Measurements from ENCODE around the gene DPAGT1. TPM values are rescaled to one million over a fixed set of nuclear protein-coding genes. Genes with fewer than 3 reads are reported as not detected.
A peak's percentile ranks its signal among the peaks of the same experiment; 100 is the strongest.
"Not testable (repeated sequence)": the region's sequence is repeated elsewhere in the genome, so short reads cannot be mapped to it uniquely, and the experiment has no call there.

DPAGT1 gene
- total RNA-seq, 1 donor from 2014 or later, result 84.4 TPM

DNA sequence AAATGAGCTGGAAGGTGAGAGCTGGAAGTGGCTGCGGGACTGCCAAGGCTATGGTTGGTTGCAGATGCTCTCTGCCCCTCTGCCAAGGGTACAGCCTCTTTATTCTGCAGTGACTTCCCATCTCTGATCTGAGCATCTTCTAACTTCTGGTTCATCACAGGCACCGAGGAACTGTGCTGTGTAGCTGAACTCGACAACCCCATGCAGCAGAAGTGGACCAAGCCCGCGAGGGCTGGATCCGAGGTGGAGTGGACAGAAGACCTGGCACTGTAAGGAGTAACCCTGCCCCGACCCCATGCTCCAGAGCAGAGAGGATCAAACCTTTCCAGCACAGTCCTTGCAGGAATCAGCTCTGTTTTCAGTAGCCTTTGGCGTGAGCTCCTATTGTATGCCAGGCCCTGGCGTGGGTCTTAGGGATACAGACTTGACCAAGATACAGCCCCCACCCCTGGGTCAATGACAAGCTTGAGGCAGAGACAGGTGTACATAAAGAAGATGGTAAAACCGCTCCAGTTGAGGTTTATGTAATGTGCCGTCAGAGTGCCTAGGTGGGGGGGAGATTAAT is 9.8 kb upstream of the DPAGT1 start:
- DNase-seq (ENCODE audit: low spot score), result no peak
- peaks cover 52% of the 10 kb centered on the region for H3K4me1 Mint-ChIP-seq (ENCODE audit: low read depth)
- no peak overlapping the region for H3K27ac Mint-ChIP-seq
- peaks cover 39% of the 10 kb centered on the region for H3K36me3 Mint-ChIP-seq (ENCODE audit: low read depth)
- peak overlapping the region; percentile 30 for H3K4me3 Mint-ChIP-seq
- intact Hi-C loops (cut with micrococcal nuclease), result no loop called here
- H3K9me3 Mint-ChIP-seq, result no peaks in the 10 kb centered on the region
- no peaks in the 10 kb centered on the region for H3K27me3 Mint-ChIP-seq (ENCODE audit: insufficient read depth)

DNA sequence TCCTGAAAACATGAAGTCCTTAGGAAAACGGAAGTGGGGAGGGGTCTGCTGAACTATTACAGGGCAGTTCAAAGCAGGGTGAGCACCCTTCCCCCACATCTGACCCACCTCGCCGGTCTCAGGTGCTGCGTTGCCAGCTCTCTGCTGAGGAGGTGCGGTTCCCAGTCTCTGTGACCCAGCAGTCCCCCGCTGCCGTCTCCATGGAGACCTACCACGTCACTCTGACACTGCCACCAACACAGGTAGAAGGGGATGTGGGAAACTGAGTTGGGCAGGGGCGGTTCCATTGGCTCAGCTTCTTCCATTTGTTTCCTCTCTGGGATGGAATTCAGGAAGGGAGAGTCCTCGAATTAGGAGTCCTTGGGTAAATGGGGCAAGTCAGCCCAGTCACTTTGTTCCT is 8.8 kb upstream of the DPAGT1 start:
- Mint-ChIP-seq H3K9me3 (no peaks in the 10 kb centered on the region), H3K4me3 (no peak overlapping the region), H3K4me1 (ENCODE audit: low read depth) (peaks cover 51% of the 10 kb centered on the region), H3K27ac (no peak overlapping the region), H3K36me3 (ENCODE audit: low read depth) (peaks cover 32% of the 10 kb centered on the region), H3K27me3 (ENCODE audit: insufficient read depth) (no peaks in the 10 kb centered on the region)
- intact Hi-C loops (cut with micrococcal nuclease), result no loop called here
- DNase-seq (ENCODE audit: low spot score), result no peak

DNA sequence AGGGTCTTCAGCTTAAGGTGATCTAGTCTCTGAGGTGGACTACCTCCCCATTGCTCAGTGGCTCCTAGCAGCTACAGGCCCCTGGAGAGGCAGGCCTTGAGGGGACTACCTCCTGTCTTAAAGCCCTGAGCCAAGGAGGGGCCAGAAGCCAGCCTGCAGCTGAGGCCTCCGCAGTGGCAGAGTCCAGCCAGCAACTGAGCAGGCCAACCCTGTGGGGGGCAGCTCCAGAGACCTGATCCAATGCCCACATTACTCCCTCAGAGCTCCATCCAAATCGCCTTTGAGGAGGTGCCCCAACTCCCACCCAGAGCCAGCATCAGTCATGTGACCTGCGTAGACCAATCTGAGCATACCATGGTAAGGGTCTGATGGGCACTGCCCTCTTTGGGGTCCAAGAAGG is 8.2 kb upstream of the DPAGT1 start:
- no peaks in the 10 kb centered on the region for H3K27me3 Mint-ChIP-seq (ENCODE audit: insufficient read depth)
- H3K27ac Mint-ChIP-seq, result peak overlapping the region; percentile 67
- intact Hi-C loops (cut with micrococcal nuclease), result no loop called here
- no peaks in the 10 kb centered on the region for H3K9me3 Mint-ChIP-seq
- peaks cover 28% of the 10 kb centered on the region for H3K36me3 Mint-ChIP-seq (ENCODE audit: low read depth)
- peak overlapping the region; percentile 95 for H3K4me3 Mint-ChIP-seq
- DNase-seq (ENCODE audit: low spot score), result no peak
- peaks cover 46% of the 10 kb centered on the region for H3K4me1 Mint-ChIP-seq (ENCODE audit: low read depth)

DNA sequence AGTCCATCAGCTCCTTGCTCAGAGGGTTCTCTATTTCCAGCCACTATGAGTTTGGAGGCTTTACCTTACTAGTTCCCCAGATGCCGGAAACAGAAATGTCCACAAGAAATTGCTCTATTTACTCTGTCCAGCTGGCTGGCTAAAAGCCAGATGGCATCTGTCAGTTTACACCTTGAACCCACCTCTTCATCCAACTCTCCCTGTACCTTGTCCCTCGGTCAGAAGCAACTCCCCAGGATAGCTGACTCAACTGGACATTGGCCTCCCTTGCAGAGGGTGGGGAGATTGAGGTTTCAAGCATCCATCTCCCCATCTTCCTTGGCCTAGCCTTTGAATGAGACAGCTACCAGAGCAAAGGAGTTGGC is 7.2 kb upstream of the DPAGT1 start:
- peak overlapping the region; percentile 91 for H3K27ac Mint-ChIP-seq
- H3K27me3 Mint-ChIP-seq (ENCODE audit: insufficient read depth), result no peaks in the 10 kb centered on the region
- DNase-seq (ENCODE audit: low spot score), result no peak
- peaks cover 49% of the 10 kb centered on the region for H3K4me1 Mint-ChIP-seq (ENCODE audit: low read depth)
- H3K4me3 Mint-ChIP-seq, result peak overlapping the region; percentile 95
- H3K9me3 Mint-ChIP-seq, result no peaks in the 10 kb centered on the region
- H3K36me3 Mint-ChIP-seq (ENCODE audit: low read depth), result peaks cover 22% of the 10 kb centered on the region
- intact Hi-C loops (cut with micrococcal nuclease), result loop anchor here (1.0 kb wide), 1 partner anchor 42 kb away; the partner anchor contains the start of gene VPS11

DNA sequence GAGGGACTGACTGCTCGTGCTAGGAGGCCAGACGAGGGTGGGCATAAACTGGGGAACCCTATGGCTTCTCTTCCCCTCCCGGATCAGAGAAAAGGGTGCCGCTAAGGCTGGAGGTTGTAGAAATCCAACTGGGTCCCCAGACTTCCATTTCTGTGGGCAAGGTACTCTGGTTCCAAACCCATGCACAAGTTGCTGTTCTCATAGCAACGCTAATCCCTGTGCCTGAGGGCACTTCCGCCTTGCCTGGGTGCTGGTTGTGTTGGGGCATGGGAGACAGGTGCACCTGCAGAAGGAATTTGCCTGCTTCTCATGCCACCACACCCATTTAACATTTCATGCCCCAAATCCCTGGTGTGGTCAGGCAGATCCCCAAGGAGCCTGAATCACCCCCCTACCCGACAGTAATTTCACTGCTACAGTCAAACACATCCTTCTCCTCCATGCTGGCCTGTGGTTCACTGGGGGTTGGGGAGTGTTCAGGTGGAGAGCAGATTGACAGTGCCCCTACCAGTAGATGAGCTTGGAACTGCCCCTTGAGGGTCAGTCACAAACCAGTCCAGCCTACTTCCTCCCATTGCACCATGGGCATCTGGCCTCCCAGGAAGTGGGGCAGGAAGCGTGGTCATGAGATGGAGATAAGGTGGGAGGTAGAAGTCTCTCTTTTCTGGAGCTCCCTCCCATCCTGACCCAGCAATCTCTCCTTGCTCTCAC is 6.6 kb upstream of the DPAGT1 start:
- H3K4me3 Mint-ChIP-seq, result peak overlapping the region; percentile 95
- no peaks in the 10 kb centered on the region for H3K27me3 Mint-ChIP-seq (ENCODE audit: insufficient read depth)
- no peaks in the 10 kb centered on the region for H3K9me3 Mint-ChIP-seq
- H3K27ac Mint-ChIP-seq, result peak overlapping the region; percentile 91
- peaks cover 17% of the 10 kb centered on the region for H3K36me3 Mint-ChIP-seq (ENCODE audit: low read depth)
- no peak for DNase-seq (ENCODE audit: low spot score)
- H3K4me1 Mint-ChIP-seq (ENCODE audit: low read depth), result peaks cover 52% of the 10 kb centered on the region
- intact Hi-C loops (cut with micrococcal nuclease), result loop anchor here (1.0 kb wide), 1 partner anchor 41 kb away; the partner anchor contains the start of gene VPS11

DNA sequence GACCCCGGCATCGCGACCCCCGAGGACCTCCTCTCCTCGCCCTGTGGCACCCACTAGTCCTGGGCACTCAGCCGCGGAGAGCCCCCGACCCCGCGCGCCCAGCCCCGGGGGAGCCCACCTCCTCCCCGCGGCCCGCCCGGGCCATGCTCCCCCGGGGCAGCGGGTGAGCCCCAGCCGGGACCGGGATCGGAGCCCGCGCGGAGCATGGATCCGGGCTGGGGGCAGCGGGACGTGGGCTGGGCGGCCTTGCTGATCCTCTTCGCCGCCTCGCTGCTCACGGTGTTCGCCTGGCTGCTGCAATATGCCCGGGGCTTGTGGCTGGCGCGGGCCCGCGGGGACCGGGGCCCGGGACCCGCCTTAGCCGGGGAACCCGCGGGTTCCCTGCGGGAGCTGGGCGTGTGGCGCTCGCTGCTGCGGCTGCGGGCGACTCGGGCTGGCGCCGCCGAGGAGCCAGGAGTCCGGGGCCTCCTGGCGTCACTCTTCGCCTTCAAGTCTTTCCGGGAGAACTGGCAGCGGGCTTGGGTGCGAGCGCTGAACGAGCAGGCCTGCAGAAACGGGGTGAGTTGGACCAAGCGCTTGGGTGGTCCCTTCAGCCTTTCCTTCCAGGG is 6.0 kb upstream of the DPAGT1 start:
- peak overlapping the region; percentile 95 for H3K4me3 Mint-ChIP-seq
- H3K36me3 Mint-ChIP-seq (ENCODE audit: low read depth), result peaks cover 12% of the 10 kb centered on the region
- no peak for DNase-seq (ENCODE audit: low spot score)
- no peaks in the 10 kb centered on the region for H3K9me3 Mint-ChIP-seq
- peak overlapping the region; percentile 91 for H3K27ac Mint-ChIP-seq
- intact Hi-C loops (cut with micrococcal nuclease), result loop anchor here (1.0 to 2.0 kb wide), 9 partner anchors 8 to 109 kb away; partner anchors contain the start of genes CENATAC, HINFP, HYOU1 and NLRX1
- H3K27me3 Mint-ChIP-seq (ENCODE audit: insufficient read depth), result no peaks in the 10 kb centered on the region
- peaks cover 52% of the 10 kb centered on the region for H3K4me1 Mint-ChIP-seq (ENCODE audit: low read depth)

DNA sequence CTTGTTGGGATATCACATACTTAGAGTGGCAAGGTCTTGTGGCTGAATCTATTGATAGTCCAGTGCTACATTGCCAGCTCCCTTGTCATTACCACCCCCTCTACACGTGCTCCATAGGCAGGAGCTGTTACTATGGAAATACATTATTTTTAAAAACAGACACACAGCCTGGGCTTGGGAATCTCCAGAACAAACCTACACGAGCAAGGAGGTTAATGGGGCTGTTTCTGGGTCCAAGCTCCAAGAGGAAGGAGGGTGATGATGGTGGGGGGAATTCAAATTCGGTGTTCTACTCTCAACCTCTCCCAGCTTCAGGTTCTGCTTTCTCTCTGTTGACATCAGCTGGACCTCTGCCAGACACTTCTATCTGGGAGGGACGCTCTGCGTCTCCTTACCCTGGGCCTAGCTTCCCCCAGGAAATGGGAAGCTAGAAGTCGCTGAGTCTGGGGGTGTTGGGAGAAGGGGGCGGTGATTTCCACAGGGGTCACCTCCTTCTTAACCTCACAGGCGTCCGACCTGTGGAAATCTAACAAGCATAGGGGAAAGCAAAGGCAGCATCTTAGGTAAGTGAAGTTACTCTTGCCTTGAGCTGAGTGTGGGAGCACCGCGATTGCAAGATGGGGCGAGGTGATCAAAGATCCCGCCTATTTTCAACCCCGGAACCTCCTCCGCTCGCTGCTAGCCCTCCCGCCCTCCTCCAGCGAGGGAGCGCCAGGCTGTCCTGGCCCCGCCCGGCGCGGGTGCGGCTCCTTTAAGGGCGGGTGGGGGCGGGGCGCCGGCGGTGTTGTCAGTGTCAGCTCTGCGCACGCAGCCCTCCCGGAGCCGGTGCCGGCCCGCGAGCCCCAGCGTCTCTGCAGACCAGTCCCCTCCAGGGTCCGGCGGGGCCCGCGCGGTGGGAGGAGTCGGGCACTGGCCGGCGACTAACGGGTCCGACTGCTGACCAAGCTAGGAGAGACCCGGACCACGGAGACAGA is 5.2 kb upstream of the DPAGT1 start, which contains the start of gene C2CD2L:
TSS of gene C2CD2L (plus strand) at position 781 of the 974 bp plus-strand sequence. CDS start 398 bp downstream, outside the sequence.
- intact Hi-C loops (cut with micrococcal nuclease), result loop anchor here (1.0 to 2.0 kb wide), 8 partner anchors 8 to 108 kb away; partner anchors contain the start of genes CENATAC, HINFP, HYOU1 and NLRX1
- Mint-ChIP-seq H3K9me3 (no peaks in the 10 kb centered on the region), H3K27ac (peak within 1 kb of the TSS; percentile 91), H3K4me3 (peak within 1 kb of the TSS; percentile 95), H3K4me1 (ENCODE audit: low read depth) (peaks cover 57% of the 10 kb centered on the region), H3K27me3 (ENCODE audit: insufficient read depth) (no peaks in the 10 kb centered on the region), H3K36me3 (ENCODE audit: low read depth) (peaks cover 11% of the 10 kb centered on the region)
- peak; percentile 87 for DNase-seq (ENCODE audit: low spot score)

DNA sequence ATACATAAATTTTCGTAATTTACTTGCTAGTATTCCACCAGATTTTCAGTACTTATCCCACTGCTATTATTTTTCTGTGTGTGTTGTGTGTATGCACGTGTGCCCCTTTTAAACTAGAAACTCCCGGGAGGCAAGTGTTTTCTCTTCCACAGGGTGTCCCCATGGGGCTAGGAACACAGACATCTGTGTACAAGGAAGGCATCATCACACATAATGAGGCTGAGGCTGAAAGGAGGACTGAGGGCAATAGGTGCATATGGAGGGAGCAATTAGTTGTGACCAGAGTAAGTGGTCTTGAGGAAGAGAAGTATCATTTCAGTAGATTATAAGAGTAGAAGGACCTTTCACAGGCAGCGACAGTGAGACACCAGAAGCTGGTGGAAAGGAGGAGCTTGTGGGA is 2.1 kb upstream of the DPAGT1 start:
- no peaks in the 10 kb centered on the region for H3K27me3 Mint-ChIP-seq (ENCODE audit: insufficient read depth)
- peak overlapping the region; percentile 45 for H3K4me3 Mint-ChIP-seq
- intact Hi-C loops (cut with micrococcal nuclease), result loop anchor here (2.0 to 5.0 kb wide), 2 partner anchors 65 to 311 kb away; partner anchors contain the start of genes DDX6 and NLRX1
- H3K9me3 Mint-ChIP-seq, result no peaks in the 10 kb centered on the region
- H3K27ac Mint-ChIP-seq, result peak overlapping the region; percentile 29
- H3K36me3 Mint-ChIP-seq (ENCODE audit: low read depth), result peaks cover 10% of the 10 kb centered on the region
- no peak for DNase-seq (ENCODE audit: low spot score)
- peaks cover 49% of the 10 kb centered on the region for H3K4me1 Mint-ChIP-seq (ENCODE audit: low read depth)

DNA sequence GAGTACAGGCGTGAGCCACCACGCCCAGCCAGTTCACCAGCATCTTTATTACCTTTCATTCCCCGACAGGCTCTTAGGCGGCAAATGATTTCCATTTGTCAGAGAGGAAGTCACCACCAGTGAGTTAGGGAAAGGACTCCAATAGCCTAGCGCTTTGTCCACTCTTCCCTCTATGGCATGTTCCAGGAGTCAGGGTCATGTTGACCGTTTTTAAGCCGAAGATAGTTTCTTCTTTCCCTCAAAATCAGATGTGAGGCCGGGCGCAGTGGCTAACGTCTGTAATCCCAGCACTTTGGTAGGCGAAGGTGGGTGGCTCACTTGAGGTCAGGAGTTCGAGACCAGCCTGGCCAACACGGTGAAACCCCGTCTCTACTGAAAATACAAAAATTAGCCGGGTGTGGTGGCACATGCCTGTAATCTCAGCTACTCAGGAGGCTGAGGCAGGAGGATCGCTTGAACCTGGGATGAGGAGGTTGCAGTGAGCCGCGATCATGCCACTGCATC is 1.6 kb upstream of the DPAGT1 start:
- H3K27ac Mint-ChIP-seq; DNase-seq (ENCODE audit: low spot score); H3K9me3 Mint-ChIP-seq; H3K27me3 Mint-ChIP-seq (ENCODE audit: insufficient read depth): not testable (repeated sequence)
- intact Hi-C loops (cut with micrococcal nuclease), result loop anchor here (2.0 to 5.0 kb wide), 2 partner anchors 66 to 311 kb away; partner anchors contain the start of genes DDX6 and NLRX1
- peak overlapping the region; percentile 91 for H3K4me3 Mint-ChIP-seq
- H3K4me1 Mint-ChIP-seq (ENCODE audit: low read depth), result peaks cover 47% of the 10 kb centered on the region
- peaks cover 15% of the 10 kb centered on the region for H3K36me3 Mint-ChIP-seq (ENCODE audit: low read depth)

DNA sequence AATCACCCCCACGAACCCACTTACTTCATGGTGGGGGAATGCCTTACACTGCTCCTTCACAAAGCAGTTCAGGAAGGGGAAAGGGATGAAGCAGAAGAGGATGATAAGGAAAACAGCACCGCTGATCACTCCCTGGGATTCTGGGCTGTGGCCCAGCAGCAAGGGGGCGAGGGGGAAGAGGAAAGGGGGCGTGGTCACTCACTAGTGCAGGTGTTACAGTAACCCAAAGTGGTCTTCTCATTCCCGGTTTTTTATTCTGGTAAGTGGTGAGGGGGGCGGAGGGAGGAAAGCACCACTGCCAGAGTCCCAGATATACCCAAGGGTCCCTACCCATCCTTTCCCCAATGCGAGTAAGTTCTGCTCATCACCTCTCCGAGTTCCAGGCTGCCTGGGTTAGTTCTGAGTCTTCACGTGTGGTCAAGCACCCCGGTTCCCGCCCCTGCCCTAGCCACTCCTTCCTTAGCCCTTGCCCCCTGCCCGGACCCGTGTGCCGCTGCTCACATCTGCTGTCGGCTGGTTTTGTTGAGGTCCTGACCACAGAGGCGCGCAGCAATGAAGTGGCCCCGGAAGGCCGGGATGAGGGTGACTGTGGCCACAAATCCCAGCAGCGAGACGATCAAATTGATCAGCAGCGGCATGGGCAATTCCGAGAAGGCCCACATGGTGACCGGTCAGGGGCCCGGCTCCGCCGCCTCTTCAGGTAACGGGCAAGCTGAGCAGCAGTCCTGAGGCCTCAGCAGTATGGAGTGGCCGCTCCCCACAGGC is 477 bp downstream of the DPAGT1 start:
- Mint-ChIP-seq H3K27ac (peak overlapping the region; percentile 95), H3K9me3 (no peaks in the 10 kb centered on the region), H3K4me1 (ENCODE audit: low read depth) (peaks cover 41% of the 10 kb centered on the region), H3K36me3 (ENCODE audit: low read depth) (peaks cover 31% of the 10 kb centered on the region), H3K4me3 (peak overlapping the region; percentile 91), H3K27me3 (ENCODE audit: insufficient read depth) (no peaks in the 10 kb centered on the region)
- DNase-seq (ENCODE audit: low spot score), result no peak
- intact Hi-C loops (cut with micrococcal nuclease), result loop anchor here (1.0 to 5.0 kb wide), 6 partner anchors 17 to 309 kb away; partner anchors contain the start of genes DDX6, HINFP, HMBS and HYOU1

DNA sequence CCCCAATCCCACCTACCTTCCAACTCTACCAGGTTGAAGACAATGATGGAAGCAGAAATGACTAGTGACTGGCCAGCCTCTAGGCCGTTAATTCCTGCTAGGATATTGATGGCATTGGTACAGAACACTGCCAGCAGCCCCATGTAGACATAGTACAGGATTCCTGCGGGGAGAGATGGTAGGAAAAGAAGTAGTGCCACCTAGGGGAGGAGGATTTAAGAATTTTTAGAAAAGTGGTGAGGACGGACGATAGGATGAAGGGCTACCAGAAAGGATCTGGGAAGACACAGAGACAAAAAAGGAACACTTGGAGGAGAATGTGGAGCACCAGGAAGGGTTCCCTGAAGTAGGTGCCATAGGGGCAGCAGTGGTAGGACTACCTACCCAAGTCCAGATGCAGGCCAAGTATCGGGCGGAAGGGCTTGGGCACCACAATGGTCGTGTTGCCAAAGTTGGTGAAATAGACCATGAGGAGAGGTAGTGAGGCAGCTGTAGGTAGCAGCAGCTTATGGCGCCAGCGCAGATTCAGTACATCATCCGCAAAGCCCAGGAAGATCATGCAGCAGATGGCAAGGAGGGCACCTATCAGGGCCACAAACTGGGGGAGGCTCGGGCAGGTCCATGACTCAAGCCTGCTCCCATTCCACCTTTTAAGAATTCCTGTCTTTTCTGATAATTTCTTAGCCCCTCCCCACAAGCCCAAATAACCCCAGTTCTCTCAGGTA is 1.2 kb downstream of the DPAGT1 start:
- Mint-ChIP-seq H3K4me1 (ENCODE audit: low read depth) (peaks cover 44% of the 10 kb centered on the region), H3K27me3 (ENCODE audit: insufficient read depth) (peaks cover 2% of the 10 kb centered on the region), H3K27ac (peak overlapping the region; percentile 95), H3K4me3 (peak overlapping the region; percentile 91), H3K36me3 (ENCODE audit: low read depth) (peaks cover 32% of the 10 kb centered on the region), H3K9me3 (no peaks in the 10 kb centered on the region)
- DNase-seq (ENCODE audit: low spot score), result no peak
- intact Hi-C loops (cut with micrococcal nuclease), result loop anchor here (5.0 kb wide), 1 partner anchor 308 kb away; the partner anchor contains the start of gene DDX6

All from activated T-helper 1 cell treated with anti-CD3 and anti-CD28 coated beads, Interleukin-12 subunit alpha, Interleukin-12 subunit beta, Interleukin-2, Interleukin-4 antibody, amounts not matched to agents 30 ng/mL and 10 ng/mL and 1 ng/mL, durations not matched to agents 14 hours and 24 hours and 36 hours (primary cell).